ENCODE measurements around the gene BBS2. TPM values are rescaled to one million over a fixed set of nuclear protein-coding genes. Genes with fewer than 3 reads are reported as not detected.

Gene BBS2
- total and polyA plus RNA-seq, 2 of the 4 experiments (the other 2 are of a cell fraction): 18.6 to 32.3 TPM

DNA sequence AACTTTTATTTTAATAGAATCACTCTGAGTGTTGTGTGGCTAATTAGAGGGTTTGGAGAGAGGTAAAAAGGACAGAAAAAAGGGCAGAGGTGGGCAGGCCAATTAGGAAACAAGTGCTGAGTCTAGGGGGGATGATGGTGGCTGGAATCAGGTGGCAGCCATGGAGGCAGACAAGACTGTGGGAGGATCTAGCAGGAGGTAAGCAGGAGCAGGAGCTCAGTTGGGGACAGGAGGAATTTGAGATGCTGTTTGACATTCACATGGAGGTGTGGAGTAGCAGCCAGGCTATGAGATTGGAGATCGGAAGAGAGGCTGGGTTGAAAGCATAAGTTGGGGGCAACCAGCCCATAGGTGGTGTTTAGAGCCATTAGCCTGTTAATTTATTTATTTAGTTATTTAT lies 41.3 kb upstream of the BBS2 start:
- Histone ChIP-seq H3K79me1 (ENCODE audit: low read depth in 1 of 2, low read length in 2 of 2) (no peaks in the 10 kb centered on the region), H4K91ac (ENCODE audit: insufficient read depth, low read depth, low read length) (no peak overlapping the region), H4K5ac (ENCODE audit: low read depth, low read length) (no peak overlapping the region), H3K18ac (ENCODE audit: low read depth, low read length) (no peak overlapping the region), H3K27me3 (ENCODE audit: control insufficient read depth, insufficient read depth, low read length) (peaks cover 31% of the 10 kb centered on the region), H3K27ac (ENCODE audit: insufficient read depth, low read length) (no peak overlapping the region), H2BK5ac (ENCODE audit: low read depth, low read length, poor library complexity, severe bottlenecking) (no peak overlapping the region), H3K36me3 (ENCODE audit: control insufficient read depth, insufficient read depth, low read length) (no peaks in the 10 kb centered on the region), H3K4me1 (ENCODE audit: control insufficient read depth, insufficient read depth, low read length) (no peaks in the 10 kb centered on the region), H2AK5ac (ENCODE audit: low read depth, low read length) (no peak overlapping the region), H3K9me1 (ENCODE audit: insufficient read depth, low read length) (0 out of 2 replicates have a peak, but pooled peaks cover 4% of the 10 kb centered on the region), H4K20me1 (ENCODE audit: insufficient read depth, low read length) (no peaks in the 10 kb centered on the region), H3K23ac (ENCODE audit: low read depth, low read length) (no peak overlapping the region), H3K56ac (ENCODE audit: extremely low read depth, insufficient read depth, low read length) (no peak overlapping the region), H3K4ac (ENCODE audit: low read depth, low read length) (no peak overlapping the region), H3K9me3 (ENCODE audit: control insufficient read depth, insufficient read depth, low read length) (no peaks in the 10 kb centered on the region), H4K8ac (ENCODE audit: low read depth in 2 of 2, low read length in 2 of 2) (no peak overlapping the region), H3K9ac (ENCODE audit: low read depth, low read length) (no peak overlapping the region), H2AFZ (replicated peaks; ENCODE audit: low read length, poor library complexity) (no peak overlapping the region), H3K14ac (replicated peaks; ENCODE audit: low read depth, low read length) (no peak overlapping the region), H2BK120ac (ENCODE audit: low read depth, low read length) (no peak overlapping the region), H2BK20ac (ENCODE audit: low read depth, low read length) (no peak overlapping the region), H3K4me3 (ENCODE audit: insufficient read depth, low read depth, low read length) (no peak overlapping the region), H3K4me2 (ENCODE audit: low read depth, low read length) (no peak overlapping the region), H2AK9ac (replicated peaks; ENCODE audit: low read depth, low read length, poor library complexity) (no peak overlapping the region), H2BK15ac (ENCODE audit: low read depth, low read length) (no peak overlapping the region)
- TF ChIP-seq MAZ (IDR thresholded peaks at IDR 0.05; ENCODE audit: borderline replicate concordance, low read depth, low read length) (no peak), RAD21 (IDR thresholded peaks at IDR 0.05; ENCODE audit: low read length) (no peak), CHD1 (IDR thresholded peaks at IDR 0.05; ENCODE audit: low read depth, low read length) (no peak), RCOR1 (IDR thresholded peaks at IDR 0.05; ENCODE audit: insufficient replicate concordance, low read length) (no peak), SMC3 (IDR thresholded peaks at IDR 0.05; ENCODE audit: low read depth, low read length) (no peak), MAFK (IDR thresholded peaks at IDR 0.05; ENCODE audit: low read depth, low read length) (no peak), NFE2L2 (IDR thresholded peaks at IDR 0.05; ENCODE audit: low read depth, low read length) (no peak), FOS (IDR thresholded peaks at IDR 0.05; ENCODE audit: low read depth, low read length) (no peak), POLR2A (IDR thresholded peaks at IDR 0.05; ENCODE audit: low read depth, low read length) (no peak), CEBPB (IDR thresholded peaks at IDR 0.05; ENCODE audit: low read depth, low read length) (no peak), BHLHE40 (IDR thresholded peaks at IDR 0.05; ENCODE audit: low read depth, low read length) (no peak), RFX5 (IDR thresholded peaks at IDR 0.05; ENCODE audit: low read depth, low read length) (no peak), MXI1 (IDR thresholded peaks at IDR 0.05; ENCODE audit: borderline replicate concordance, low read depth, low read length) (no peak)
- TF ChIP-seq, protein P1, sequence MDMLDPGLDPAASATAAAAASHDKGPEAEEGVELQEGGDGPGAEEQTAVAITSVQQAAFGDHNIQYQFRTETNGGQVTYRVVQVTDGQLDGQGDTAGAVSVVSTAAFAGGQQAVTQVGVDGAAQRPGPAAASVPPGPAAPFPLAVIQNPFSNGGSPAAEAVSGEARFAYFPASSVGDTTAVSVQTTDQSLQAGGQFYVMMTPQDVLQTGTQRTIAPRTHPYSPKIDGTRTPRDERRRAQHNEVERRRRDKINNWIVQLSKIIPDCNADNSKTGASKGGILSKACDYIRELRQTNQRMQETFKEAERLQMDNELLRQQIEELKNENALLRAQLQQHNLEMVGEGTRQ (IDR thresholded peaks at IDR 0.05; ENCODE audit: low read depth, low read length): no peak
- TF ChIP-seq, protein P2, sequence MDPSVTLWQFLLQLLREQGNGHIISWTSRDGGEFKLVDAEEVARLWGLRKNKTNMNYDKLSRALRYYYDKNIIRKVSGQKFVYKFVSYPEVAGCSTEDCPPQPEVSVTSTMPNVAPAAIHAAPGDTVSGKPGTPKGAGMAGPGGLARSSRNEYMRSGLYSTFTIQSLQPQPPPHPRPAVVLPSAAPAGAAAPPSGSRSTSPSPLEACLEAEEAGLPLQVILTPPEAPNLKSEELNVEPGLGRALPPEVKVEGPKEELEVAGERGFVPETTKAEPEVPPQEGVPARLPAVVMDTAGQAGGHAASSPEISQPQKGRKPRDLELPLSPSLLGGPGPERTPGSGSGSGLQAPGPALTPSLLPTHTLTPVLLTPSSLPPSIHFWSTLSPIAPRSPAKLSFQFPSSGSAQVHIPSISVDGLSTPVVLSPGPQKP (IDR thresholded peaks at IDR 0.05; ENCODE audit: borderline replicate concordance, low read depth, low read length): no peak
- TF ChIP-seq, protein P3, sequence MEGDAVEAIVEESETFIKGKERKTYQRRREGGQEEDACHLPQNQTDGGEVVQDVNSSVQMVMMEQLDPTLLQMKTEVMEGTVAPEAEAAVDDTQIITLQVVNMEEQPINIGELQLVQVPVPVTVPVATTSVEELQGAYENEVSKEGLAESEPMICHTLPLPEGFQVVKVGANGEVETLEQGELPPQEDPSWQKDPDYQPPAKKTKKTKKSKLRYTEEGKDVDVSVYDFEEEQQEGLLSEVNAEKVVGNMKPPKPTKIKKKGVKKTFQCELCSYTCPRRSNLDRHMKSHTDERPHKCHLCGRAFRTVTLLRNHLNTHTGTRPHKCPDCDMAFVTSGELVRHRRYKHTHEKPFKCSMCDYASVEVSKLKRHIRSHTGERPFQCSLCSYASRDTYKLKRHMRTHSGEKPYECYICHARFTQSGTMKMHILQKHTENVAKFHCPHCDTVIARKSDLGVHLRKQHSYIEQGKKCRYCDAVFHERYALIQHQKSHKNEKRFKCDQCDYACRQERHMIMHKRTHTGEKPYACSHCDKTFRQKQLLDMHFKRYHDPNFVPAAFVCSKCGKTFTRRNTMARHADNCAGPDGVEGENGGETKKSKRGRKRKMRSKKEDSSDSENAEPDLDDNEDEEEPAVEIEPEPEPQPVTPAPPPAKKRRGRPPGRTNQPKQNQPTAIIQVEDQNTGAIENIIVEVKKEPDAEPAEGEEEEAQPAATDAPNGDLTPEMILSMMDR (conservative IDR thresholded peaks at IDR 0.05; ENCODE audit: low read depth, low read length): no peak
- ChIA-PET POLR2A (ENCODE audit: unreplicated experiment) (interaction anchor here (0.7 kb wide), 1 partner anchor 232 kb away, joined by 4 read pairs; no protein-coding TSS in a partner anchor), CTCF (interaction anchor here (1.2 to 1.6 kb wide), 2 partner anchors 14 to 16 kb away, joined by 3 read pairs; no protein-coding TSS in a partner anchor)
- WGBS, 2 experiments (ENCODE audit: extremely low coverage in 2 of 2, insufficient read length in 1 of 2): 80% methylated on average over 1 of the region's 1 CpG; no CpG with 5 or more reads in 1 of the 2 experiments
- BruUV-seq (replicated peaks): no TSS peak
- intact Hi-C loops (cut with micrococcal nuclease): no loop called here
- in situ Hi-C loops (cut with MboI; ENCODE audit: low sequenced_read_pairs): no loop called here
- DNase-seq: no peak
- no peak for ATAC-seq (ENCODE audit: low read depth)
- dilution Hi-C loops (cut with HindIII; ENCODE audit: low sequenced_read_pairs, unreplicated experiment): no loop called here
